Neural progenitor cell (in vitro differentiated cells): ENCODE results near the gene ZC2HC1C.

Experiments used
- CTCF ChIP-seq: fragments of 200-600 bp; sonication (generic); IDR thresholded peaks from 2 replicates; pipeline ENCODE4 v1.5.1; 2017; ENCODE audit warnings: antibody characterized with exemption, mild to moderate bottlenecking
- EZH2phosphoT487 ChIP-seq: fragments of 200-600 bp; sonication (generic); IDR thresholded peaks from 2 replicates; pipeline ENCODE4 v1.6.1; 2017; ENCODE audit warnings: antibody characterized with exemption

DNA sequence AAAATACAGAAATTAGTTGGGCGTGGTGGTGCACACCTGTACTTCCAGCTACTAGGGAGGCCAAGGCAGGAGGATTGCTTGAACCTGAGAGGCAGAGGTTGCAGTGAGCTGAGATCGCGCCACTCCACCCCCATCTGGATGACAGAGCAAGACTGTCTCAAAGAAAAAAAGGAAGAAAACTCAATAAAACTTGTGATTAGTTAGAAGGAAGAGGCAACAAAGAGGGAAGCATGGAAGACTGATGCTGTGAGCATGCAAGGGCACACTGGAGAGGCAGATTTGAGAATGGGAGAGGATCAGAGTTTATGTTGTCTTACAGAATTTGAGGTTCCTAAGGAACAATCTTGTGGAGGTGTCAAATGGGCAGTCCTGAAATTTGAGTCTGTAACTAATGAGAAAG is 2.8 kb upstream of the ZC2HC1C start:
- TF ChIP-seq CTCF (no peak), EZH2phosphoT487 (no peak)
